ENCODE data around the gene HFE.
"Not testable (repeated sequence)": the region's sequence is repeated elsewhere in the genome, so short reads cannot be mapped to it uniquely, and the experiment has no call there.

HFE gene

GRCh38 chr6:26087284-26088115 is at the start of gene HFE:
Gene HFE (plus strand): TSS chr6:26087429. CDS start chr6:26087441, 12 bp downstream.
- DNase-seq (ENCODE audit: low read depth in 2 of 2, low spot score in 1 of 2) = no peak

- DNase-seq (ENCODE audit: low read depth in 2 of 2, low spot score in 1 of 2) = no peak
These were observed 45.3 kb upstream of the HFE start for GRCh38 chr6:26041946-26042345.

GRCh38 chr6:26043384-26044139 is 43.7 kb upstream of the HFE start:
- no peak for DNase-seq (ENCODE audit: low read depth in 2 of 2, low spot score in 1 of 2)

- no peak for DNase-seq (ENCODE audit: low read depth in 2 of 2, low spot score in 1 of 2)
These were observed 42.8 kb upstream of the HFE start for GRCh38 chr6:26044140-26045064.

GRCh38 chr6:26045065-26045927 is 41.9 kb upstream of the HFE start:
- DNase-seq (ENCODE audit: low read depth in 2 of 2, low spot score in 1 of 2) = no peak

GRCh38 chr6:26045928-26046368 is 41.3 kb upstream of the HFE start:
- no peak for DNase-seq (ENCODE audit: low read depth in 2 of 2, low spot score in 1 of 2)

- not testable (repeated sequence) for DNase-seq (ENCODE audit: low read depth in 2 of 2, low spot score in 1 of 2)
These were observed 39.9 kb upstream of the HFE start for GRCh38 chr6:26047329-26047728.

- DNase-seq (ENCODE audit: low read depth in 2 of 2, low spot score in 1 of 2) = no peak
These were observed 38.6 kb upstream of the HFE start for GRCh38 chr6:26048590-26048989.

GRCh38 chr6:26051665-26052310 is 35.4 kb upstream of the HFE start:
- no peak for DNase-seq (ENCODE audit: low read depth in 2 of 2, low spot score in 1 of 2)

GRCh38 chr6:26052762-26053250 is 34.4 kb upstream of the HFE start:
- DNase-seq (ENCODE audit: low read depth in 2 of 2, low spot score in 1 of 2) = not testable (repeated sequence)

GRCh38 chr6:26053992-26054780 is 33.0 kb upstream of the HFE start:
- no peak for DNase-seq (ENCODE audit: low read depth in 2 of 2, low spot score in 1 of 2)

GRCh38 chr6:26054781-26055718 is 32.2 kb upstream of the HFE start:
- peak; percentile 41 to 71 for DNase-seq (ENCODE audit: low read depth in 2 of 2, low spot score in 1 of 2)

GRCh38 chr6:26055719-26056582 is 31.3 kb upstream of the HFE start:
- peak; percentile 55 to 71 for DNase-seq (ENCODE audit: low read depth in 2 of 2, low spot score in 1 of 2)

GRCh38 chr6:26056583-26057350 is 30.5 kb upstream of the HFE start:
- DNase-seq (ENCODE audit: low read depth in 2 of 2, low spot score in 1 of 2) = no peak

GRCh38 chr6:26057899-26058298 is 29.3 kb upstream of the HFE start:
- DNase-seq (ENCODE audit: low read depth in 2 of 2, low spot score in 1 of 2) = no peak

GRCh38 chr6:26058477-26059033 is 28.7 kb upstream of the HFE start:
- not testable (repeated sequence) for DNase-seq (ENCODE audit: low read depth in 2 of 2, low spot score in 1 of 2)
